ENCODE results near the gene NALCN.

DNA sequence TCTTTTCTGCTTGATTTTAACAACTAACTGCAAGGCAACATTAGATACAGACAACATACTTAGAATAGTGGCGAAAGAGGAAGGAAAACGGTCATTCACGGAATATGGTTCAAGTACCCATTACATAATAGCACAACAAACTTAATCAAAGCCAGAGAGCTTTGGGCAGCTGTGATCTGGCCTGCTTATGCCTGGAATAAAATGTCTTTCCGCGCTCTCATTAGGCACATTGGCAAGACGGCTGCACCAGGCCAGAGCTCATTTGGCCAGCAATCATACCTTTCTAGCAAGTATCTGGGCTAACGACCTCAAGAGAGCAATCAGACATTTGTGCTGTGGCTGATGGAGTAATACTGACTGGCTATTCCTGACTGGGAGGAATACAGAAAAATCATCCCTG is 112.8 kb downstream of the NALCN start:
- TF ChIP-seq, protein P1, sequence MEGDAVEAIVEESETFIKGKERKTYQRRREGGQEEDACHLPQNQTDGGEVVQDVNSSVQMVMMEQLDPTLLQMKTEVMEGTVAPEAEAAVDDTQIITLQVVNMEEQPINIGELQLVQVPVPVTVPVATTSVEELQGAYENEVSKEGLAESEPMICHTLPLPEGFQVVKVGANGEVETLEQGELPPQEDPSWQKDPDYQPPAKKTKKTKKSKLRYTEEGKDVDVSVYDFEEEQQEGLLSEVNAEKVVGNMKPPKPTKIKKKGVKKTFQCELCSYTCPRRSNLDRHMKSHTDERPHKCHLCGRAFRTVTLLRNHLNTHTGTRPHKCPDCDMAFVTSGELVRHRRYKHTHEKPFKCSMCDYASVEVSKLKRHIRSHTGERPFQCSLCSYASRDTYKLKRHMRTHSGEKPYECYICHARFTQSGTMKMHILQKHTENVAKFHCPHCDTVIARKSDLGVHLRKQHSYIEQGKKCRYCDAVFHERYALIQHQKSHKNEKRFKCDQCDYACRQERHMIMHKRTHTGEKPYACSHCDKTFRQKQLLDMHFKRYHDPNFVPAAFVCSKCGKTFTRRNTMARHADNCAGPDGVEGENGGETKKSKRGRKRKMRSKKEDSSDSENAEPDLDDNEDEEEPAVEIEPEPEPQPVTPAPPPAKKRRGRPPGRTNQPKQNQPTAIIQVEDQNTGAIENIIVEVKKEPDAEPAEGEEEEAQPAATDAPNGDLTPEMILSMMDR (IDR thresholded peaks at IDR 0.05; ENCODE audit: insufficient read depth, low read length, poor library complexity, severe bottlenecking) = no peak
- no peak for TF ChIP-seq EZH2phosphoT487 (conservative IDR thresholded peaks at IDR 0.05; ENCODE audit: low read length)

Data from SU-DHL-6 (cell line).